SU-DHL-6 (cell line): ENCODE measurements around the gene FRZB.

Experiments
- CTCF ChIP-seq: fragments of 200-600 bp; sonication (generic); IDR thresholded peaks from one replicate; pipeline ENCODE4 v1.5.1; 2017; ENCODE audit warnings: antibody characterized with exemption, mild to moderate bottlenecking, low read length, moderate library complexity; ENCODE audit not compliant: insufficient read depth, poor library complexity, severe bottlenecking
- EZH2phosphoT487 ChIP-seq: fragments of 200-600 bp; sonication (generic), shearing (Covaris generic); conservative IDR thresholded peaks from 2 replicates; pipeline ENCODE4 v1.6.1; 2018; ENCODE audit warnings: mild to moderate bottlenecking, antibody characterized with exemption, low read length, moderate library complexity, mixed read lengths

- TF ChIP-seq CTCF = no peak
- no peak for TF ChIP-seq EZH2phosphoT487
Measured at GRCh38 chr2:182798736-182799135, 67.7 kb downstream of the FRZB start.
